WTC11 (cell line): ENCODE measurements around the gene ESR2. TPM values are rescaled to one million over a fixed set of nuclear protein-coding genes. Genes with fewer than 3 reads are reported as not detected.
A peak's percentile ranks its signal among the peaks of the same experiment; 100 is the strongest.

Source experiments
- ATAC-seq: fragments of 200-7000 bp; cut with Tn5 transposase; 2 replicates; pipeline ENCODE4 v1.10.0; 2021; ENCODE audit warnings: mild to moderate bottlenecking, moderate library complexity
- CTCF ChIA-PET: fragments of 300-600 bp; sonication (Branson Sonifier 250); formaldehyde crosslinking; loops from one replicate; lab custom pipeline; 2021; ENCODE audit warnings: antibody characterized with exemption; lab: Charles Lee
- POLR2A ChIA-PET: fragments of 350-600 bp; sonication (Branson Sonifier 250); formaldehyde crosslinking; loops from one replicate; lab custom pipeline; 2021; ENCODE audit warnings: antibody characterized with exemption; lab: Charles Lee
- DNase-seq: peaks from one replicate; pipeline ENCODE4 v3.0.0; 2021; ENCODE audit warnings: low spot score
- H3K27ac Mint-ChIP-seq: 2 replicates; pipeline ENCODE4 v1.8.0; 2021; ENCODE audit warnings: mixed read lengths
- H3K27me3 Mint-ChIP-seq: 2 replicates; pipeline ENCODE4 v1.8.0; 2021; ENCODE audit warnings: low read depth, mild to moderate bottlenecking, moderate library complexity, mixed read lengths
- H3K36me3 Mint-ChIP-seq: 2 replicates; pipeline ENCODE4 v1.8.0; 2021; ENCODE audit warnings: mixed read lengths
- H3K4me1 Mint-ChIP-seq: 2 replicates; pipeline ENCODE4 v1.8.0; 2022; ENCODE audit warnings: mixed read lengths
- H3K4me3 Mint-ChIP-seq: 2 replicates; pipeline ENCODE4 v1.8.0; 2021; ENCODE audit warnings: mild to moderate bottlenecking, moderate library complexity, mixed read lengths
- H3K9me3 Mint-ChIP-seq: 2 replicates; pipeline ENCODE4 v1.8.0; 2021; ENCODE audit warnings: mixed read lengths
- FOXJ3 ChIP-seq: sonication (generic); formaldehyde crosslinking; IDR thresholded peaks from 2 replicates; pipeline ENCODE4 v1.9.0; 2021; ENCODE audit warnings: missing genetic modification reagents, mild to moderate bottlenecking, borderline replicate concordance
- GTF2I ChIP-seq: fragments of 250-450 bp; sonication (Bioruptor Pico); conservative IDR thresholded peaks from 2 replicates; pipeline ENCODE4 v1.4.0; 2021; ENCODE audit warnings: mild to moderate bottlenecking
- MAX ChIP-seq: sonication (generic); formaldehyde crosslinking; IDR thresholded peaks from 2 replicates; pipeline ENCODE4 v1.8.0; 2022; ENCODE audit warnings: mild to moderate bottlenecking, missing genetic modification reagents
- OVOL2 ChIP-seq: fragments of 250-450 bp; sonication (Bioruptor Pico); IDR thresholded peaks from 2 replicates; pipeline ENCODE4 v1.9.0; 2021; ENCODE audit warnings: mild to moderate bottlenecking, borderline replicate concordance
- TP53 ChIP-seq: sonication (generic); formaldehyde crosslinking; IDR thresholded peaks from 2 replicates; pipeline ENCODE4 v1.8.1; 2023; ENCODE audit warnings: mild to moderate bottlenecking, missing genetic modification reagents
- ZNF232 ChIP-seq: sonication (generic); formaldehyde crosslinking; IDR thresholded peaks from 2 replicates; pipeline ENCODE4 v1.8.0; 2022; ENCODE audit warnings: mild to moderate bottlenecking, missing genetic modification reagents
- ZNF396 ChIP-seq: fragments of 250-450 bp; sonication (Bioruptor Pico); IDR thresholded peaks from 2 replicates; pipeline ENCODE4 v1.8.0; 2021; ENCODE audit warnings: mild to moderate bottlenecking, moderate library complexity, borderline replicate concordance
- ZNF532 ChIP-seq: fragments of 250-450 bp; sonication (Bioruptor Pico); IDR thresholded peaks from 2 replicates; pipeline ENCODE4 v1.9.0; 2021; ENCODE audit warnings: mild to moderate bottlenecking, borderline replicate concordance
- total RNA-seq: library from RNA; stranded (reverse); gene quantifications from 3 replicates; pipeline ENCODE4 v1.2.3, GENCODE V29; 2021
- TF ChIP-seq, protein P1 (sequence below): sonication (generic); formaldehyde crosslinking; IDR thresholded peaks from 2 replicates; pipeline ENCODE4 v1.8.1; 2023; ENCODE audit warnings: mild to moderate bottlenecking, moderate library complexity, missing genetic modification reagents
- TF ChIP-seq, protein P2 (sequence below): fragments of 200-600 bp; IDR thresholded peaks from 2 replicates; pipeline ENCODE4 v1.8.0; 2022; ENCODE audit warnings: antibody characterized with exemption
- TF ChIP-seq, protein P3 (sequence below): sonication (generic); formaldehyde crosslinking; IDR thresholded peaks from 2 replicates; pipeline ENCODE4 v1.8.0; 2022; ENCODE audit warnings: mild to moderate bottlenecking, missing genetic modification reagents
- TF ChIP-seq, protein P4 (sequence below): fragments of 250-450 bp; sonication (Bioruptor Pico); IDR thresholded peaks from 2 replicates; pipeline ENCODE4 v2.1.2; 2022; ENCODE audit warnings: mild to moderate bottlenecking, moderate library complexity

Gene ESR2
- total RNA-seq, 1 experiment from 2014 or later = 0.50 TPM

- TF ChIP-seq ZNF532 (CRISPR knock-in tag) (peak; percentile 60; the same call in 1 of the 2 replicates), ZNF232 (CRISPR knock-in tag) (peak; percentile 79; the same call in 1 of the 2 replicates)
These were observed 233.5 kb downstream of the ESR2 start (continued) for GRCh38 chr14:64060648-64061096.

DNA sequence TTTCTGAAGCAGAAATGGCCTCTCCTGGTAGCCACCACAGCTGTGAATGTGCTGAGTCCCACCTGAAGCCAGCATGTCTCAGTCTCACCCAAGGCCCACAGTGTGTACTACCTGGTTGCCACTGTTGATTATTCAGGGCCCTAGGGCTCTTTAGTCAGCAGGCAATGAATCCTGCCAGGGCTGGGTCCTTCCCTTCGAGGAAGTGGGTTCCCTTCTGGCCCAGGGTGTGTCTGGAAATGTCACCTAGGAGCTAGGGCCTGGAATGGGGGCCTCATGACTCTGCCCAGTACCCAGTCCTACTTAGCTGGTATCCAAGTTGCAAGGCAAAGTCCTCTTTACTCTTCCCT is 234.0 kb downstream of the ESR2 start:
- TF ChIP-seq, protein P1, sequence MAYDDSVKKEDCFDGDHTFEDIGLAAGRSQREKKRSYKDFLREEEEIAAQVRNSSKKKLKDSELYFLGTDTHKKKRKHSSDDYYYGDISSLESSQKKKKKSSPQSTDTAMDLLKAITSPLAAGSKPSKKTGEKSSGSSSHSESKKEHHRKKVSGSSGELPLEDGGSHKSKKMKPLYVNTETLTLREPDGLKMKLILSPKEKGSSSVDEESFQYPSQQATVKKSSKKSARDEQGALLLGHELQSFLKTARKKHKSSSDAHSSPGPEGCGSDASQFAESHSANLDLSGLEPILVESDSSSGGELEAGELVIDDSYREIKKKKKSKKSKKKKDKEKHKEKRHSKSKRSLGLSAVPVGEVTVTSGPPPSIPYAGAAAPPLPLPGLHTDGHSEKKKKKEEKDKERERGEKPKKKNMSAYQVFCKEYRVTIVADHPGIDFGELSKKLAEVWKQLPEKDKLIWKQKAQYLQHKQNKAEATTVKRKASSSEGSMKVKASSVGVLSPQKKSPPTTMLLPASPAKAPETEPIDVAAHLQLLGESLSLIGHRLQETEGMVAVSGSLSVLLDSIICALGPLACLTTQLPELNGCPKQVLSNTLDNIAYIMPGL (CRISPR knock-in tag) = peak; percentile 41; the same call in 1 of the 2 replicates
- TF ChIP-seq TP53 (CRISPR knock-in tag) = no peak
- Mint-ChIP-seq H3K4me1 (peaks cover 25% of the 10 kb centered on the region), H3K27ac (peak overlapping the region; percentile 39), H3K36me3 (peaks cover 8% of the 10 kb centered on the region), H3K4me3 (no peak overlapping the region), H3K27me3 (no peaks in the 10 kb centered on the region), H3K9me3 (no peaks in the 10 kb centered on the region)
- ATAC-seq = no peak
- DNase-seq = no peak
- ChIA-PET CTCF (interaction anchor here (1.0 to 1.8 kb wide), 9 partner anchors 10 to 267 kb away, joined by 3 to 9 read pairs (median 6); partner anchors contain the start of gene ESR2), POLR2A (interaction anchor here (1.2 kb wide), 1 partner anchor 30 kb away, joined by 3 read pairs; no protein-coding TSS in a partner anchor)

DNA sequence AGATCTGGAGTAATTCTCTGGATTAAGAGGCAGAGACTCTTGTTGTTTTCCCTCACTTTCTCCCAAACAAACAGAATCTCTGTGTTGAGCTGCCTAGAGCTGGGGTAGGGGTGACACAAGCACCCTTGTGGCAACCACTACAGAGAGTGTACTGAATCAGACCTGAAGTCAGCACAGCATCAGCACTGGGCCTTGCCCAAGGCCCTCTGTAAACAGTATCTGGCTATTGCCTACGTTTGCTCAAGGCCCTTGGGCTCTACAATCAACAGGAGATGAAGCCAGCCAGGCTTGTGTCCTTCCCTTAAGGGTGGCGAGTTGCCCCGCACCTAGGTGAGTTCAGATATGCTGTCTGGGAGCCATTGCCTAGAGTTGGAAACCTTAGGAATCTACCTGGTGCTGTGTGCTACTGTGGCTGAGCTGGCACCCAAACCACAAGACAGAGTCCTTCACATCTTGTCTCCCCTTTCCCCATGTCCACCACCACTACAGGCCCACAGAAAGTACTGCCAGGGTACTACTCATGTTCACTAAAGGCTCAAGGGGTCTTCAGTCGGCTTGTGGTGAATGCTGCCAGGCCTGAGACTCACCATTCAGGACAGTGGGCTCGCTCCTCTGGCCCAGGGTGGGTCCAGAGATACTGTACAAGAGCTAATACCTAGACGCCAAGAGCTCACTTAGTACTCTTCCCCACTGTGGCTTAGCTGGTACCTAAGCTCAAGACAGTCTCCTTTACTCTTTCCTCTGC is 234.5 kb downstream of the ESR2 start:
- no peak for DNase-seq
- Mint-ChIP-seq H3K9me3 (no peaks in the 10 kb centered on the region), H3K4me3 (no peak overlapping the region), H3K4me1 (peaks cover 25% of the 10 kb centered on the region), H3K27me3 (no peaks in the 10 kb centered on the region), H3K27ac (peak overlapping the region; percentile 39), H3K36me3 (peaks cover 6% of the 10 kb centered on the region)
- CTCF ChIA-PET = interaction anchor here (1.3 to 1.8 kb wide), 6 partner anchors 11 to 267 kb away, joined by 4 to 9 read pairs (median 7); partner anchors contain the start of gene ESR2
- TF ChIP-seq ZNF396 = no peak
- POLR2A ChIA-PET = interaction anchor here (0.5 to 1.2 kb wide), 2 partner anchors 30 to 92 kb away, joined by 3 to 4 read pairs; no protein-coding TSS in a partner anchor
- no peak for ATAC-seq

DNA sequence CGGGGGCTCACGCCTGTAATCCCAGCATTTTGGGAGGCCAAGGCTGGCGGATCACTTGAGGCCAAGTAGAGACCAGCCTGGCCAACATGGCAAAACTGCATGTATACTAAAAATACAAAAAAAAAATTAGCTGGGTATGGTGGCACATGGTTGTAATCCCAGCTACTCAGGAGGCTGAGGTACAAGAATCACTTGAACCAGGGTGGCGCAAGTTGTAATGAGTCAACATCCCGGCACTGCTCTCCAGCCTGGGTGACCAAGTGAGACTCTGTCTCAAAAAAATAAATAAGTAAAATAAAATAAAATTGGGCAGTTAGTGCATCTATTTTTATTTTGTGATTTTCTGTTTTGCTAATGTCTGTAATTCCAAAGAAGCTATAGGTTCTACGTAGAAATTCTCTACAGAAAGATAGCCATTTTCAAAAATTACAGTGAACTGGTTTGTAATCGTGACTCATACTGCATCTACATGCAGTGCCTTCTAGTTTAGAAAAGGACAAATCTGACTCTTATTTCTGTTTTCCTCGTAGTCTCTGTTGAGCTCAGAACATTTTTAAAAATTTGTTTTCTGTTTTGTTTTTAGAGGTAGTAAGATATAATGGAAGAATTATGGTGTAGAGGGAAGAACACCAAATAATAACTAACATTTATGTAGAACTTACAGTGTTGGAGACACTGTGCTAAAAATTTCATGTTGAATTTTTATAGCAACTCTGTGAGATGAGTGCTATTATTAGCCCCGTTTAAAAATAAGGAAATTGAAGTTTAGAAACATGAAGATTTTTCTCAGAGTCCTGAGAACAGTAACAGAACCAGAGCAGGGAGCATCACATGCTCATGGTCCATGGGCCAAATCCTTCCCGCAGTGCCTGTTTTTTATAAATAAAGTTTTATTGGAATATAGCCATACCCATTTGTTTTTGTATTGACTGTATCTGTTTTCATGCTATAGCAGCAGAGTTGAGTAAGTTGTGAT is 240.2 kb downstream of the ESR2 start:
- Mint-ChIP-seq H3K4me1 (peaks cover 16% of the 10 kb centered on the region), H3K36me3 (peaks cover 29% of the 10 kb centered on the region), H3K4me3 (no peak overlapping the region), H3K9me3 (no peaks in the 10 kb centered on the region), H3K27me3 (no peaks in the 10 kb centered on the region), H3K27ac (0 out of 2 replicates have a peak overlapping the region, but pooled peaks have one; percentile 28)
- ChIA-PET POLR2A (no interaction called here), CTCF (interaction anchor here (1.2 kb wide), 1 partner anchor 84 kb away, joined by 3 read pairs; no protein-coding TSS in a partner anchor)
- no peak for DNase-seq
- no peak for ATAC-seq
- no peak for TF ChIP-seq FOXJ3 (CRISPR knock-in tag)
- TF ChIP-seq, protein P2, sequence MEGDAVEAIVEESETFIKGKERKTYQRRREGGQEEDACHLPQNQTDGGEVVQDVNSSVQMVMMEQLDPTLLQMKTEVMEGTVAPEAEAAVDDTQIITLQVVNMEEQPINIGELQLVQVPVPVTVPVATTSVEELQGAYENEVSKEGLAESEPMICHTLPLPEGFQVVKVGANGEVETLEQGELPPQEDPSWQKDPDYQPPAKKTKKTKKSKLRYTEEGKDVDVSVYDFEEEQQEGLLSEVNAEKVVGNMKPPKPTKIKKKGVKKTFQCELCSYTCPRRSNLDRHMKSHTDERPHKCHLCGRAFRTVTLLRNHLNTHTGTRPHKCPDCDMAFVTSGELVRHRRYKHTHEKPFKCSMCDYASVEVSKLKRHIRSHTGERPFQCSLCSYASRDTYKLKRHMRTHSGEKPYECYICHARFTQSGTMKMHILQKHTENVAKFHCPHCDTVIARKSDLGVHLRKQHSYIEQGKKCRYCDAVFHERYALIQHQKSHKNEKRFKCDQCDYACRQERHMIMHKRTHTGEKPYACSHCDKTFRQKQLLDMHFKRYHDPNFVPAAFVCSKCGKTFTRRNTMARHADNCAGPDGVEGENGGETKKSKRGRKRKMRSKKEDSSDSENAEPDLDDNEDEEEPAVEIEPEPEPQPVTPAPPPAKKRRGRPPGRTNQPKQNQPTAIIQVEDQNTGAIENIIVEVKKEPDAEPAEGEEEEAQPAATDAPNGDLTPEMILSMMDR = no peak
- TF ChIP-seq OVOL2 (CRISPR knock-in tag) = no peak
- TF ChIP-seq, protein P3, sequence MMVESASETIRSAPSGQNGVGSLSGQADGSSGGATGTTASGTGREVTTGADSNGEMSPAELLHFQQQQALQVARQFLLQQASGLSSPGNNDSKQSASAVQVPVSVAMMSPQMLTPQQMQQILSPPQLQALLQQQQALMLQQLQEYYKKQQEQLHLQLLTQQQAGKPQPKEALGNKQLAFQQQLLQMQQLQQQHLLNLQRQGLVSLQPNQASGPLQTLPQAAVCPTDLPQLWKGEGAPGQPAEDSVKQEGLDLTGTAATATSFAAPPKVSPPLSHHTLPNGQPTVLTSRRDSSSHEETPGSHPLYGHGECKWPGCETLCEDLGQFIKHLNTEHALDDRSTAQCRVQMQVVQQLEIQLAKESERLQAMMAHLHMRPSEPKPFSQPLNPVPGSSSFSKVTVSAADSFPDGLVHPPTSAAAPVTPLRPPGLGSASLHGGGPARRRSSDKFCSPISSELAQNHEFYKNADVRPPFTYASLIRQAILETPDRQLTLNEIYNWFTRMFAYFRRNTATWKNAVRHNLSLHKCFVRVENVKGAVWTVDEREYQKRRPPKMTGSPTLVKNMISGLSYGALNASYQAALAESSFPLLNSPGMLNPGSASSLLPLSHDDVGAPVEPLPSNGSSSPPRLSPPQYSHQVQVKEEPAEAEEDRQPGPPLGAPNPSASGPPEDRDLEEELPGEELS (CRISPR knock-in tag) = no peak
- TF ChIP-seq MAX = no peak
- TF ChIP-seq GTF2I (CRISPR knock-in tag) = no peak
- TF ChIP-seq, protein P4, sequence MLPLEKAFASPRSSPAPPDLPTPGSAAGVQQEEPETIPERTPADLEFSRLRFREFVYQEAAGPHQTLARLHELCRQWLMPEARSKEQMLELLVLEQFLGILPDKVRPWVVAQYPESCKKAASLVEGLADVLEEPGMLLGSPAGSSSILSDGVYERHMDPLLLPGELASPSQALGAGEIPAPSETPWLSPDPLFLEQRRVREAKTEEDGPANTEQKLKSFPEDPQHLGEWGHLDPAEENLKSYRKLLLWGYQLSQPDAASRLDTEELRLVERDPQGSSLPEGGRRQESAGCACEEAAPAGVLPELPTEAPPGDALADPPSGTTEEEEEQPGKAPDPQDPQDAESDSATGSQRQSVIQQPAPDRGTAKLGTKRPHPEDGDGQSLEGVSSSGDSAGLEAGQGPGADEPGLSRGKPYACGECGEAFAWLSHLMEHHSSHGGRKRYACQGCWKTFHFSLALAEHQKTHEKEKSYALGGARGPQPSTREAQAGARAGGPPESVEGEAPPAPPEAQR = no peak
